Activated CD4-positive, CD25-positive, alpha-beta regulatory T cell treated with anti-CD3 and anti-CD28 coated beads, Interleukin-2, amount 50 U/mL, for 24 hours (primary cell): Measurements from ENCODE around the gene GLT1D1.
A peak's percentile ranks its signal among the peaks of the same experiment; 100 is the strongest.
"Not testable (repeated sequence)": the region's sequence is repeated elsewhere in the genome, so short reads cannot be mapped to it uniquely, and the experiment has no call there.

Source experiments
- ATAC-seq, 2 donors: fragments of 150-1000 bp; cut with Tn5 transposase; one replicate each; pipeline ENCODE4 v1.10.0; 2021; ENCODE audit warnings: mild to moderate bottlenecking in 1 of 2, moderate library complexity in 1 of 2

GLT1D1 gene

DNA sequence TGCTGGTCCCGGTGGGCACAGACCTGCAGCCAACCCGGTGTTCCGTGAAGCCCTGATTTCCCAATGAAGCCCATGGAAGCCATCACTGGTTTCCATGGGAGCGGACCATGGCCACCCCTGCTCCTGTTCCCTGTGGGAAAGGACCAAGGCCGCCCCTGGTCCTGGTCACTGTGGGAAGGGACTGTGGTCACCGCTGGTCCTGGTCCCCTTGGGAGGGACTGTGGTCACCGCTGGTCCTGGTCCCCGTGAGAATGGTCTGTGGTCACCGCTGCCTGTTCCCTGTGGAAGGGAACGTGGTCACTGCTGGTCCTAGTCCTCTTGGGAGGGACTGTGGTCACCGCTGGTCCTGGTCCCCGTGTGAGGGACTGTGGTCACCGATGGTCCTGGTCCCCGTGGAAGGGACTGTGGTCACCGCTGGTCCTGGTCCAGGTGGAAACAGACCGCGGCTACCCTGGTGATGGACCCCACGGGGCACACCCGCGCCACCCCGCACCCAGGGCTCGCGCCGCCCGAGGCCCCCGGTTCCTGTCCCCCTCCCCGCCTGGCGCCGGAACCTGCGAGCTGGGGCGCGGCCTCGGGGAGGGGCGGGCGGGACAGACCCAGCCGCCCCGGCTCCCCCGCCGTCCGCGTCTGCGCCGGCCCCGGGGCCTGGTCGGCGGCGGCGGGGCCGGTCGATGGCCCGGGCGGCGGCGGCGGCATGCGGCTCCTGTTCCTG lies at the start of gene GLT1D1:
GLT1D1 (plus strand) TSS at position 594 of the 715 bp plus-strand sequence; CDS start at position 698, 104 bp downstream.
- ATAC-seq, result no peak

GRCh38 chr12:128803788-128804187 lies 49.5 kb upstream of the GLT1D1 start:
- no peak for ATAC-seq

DNA sequence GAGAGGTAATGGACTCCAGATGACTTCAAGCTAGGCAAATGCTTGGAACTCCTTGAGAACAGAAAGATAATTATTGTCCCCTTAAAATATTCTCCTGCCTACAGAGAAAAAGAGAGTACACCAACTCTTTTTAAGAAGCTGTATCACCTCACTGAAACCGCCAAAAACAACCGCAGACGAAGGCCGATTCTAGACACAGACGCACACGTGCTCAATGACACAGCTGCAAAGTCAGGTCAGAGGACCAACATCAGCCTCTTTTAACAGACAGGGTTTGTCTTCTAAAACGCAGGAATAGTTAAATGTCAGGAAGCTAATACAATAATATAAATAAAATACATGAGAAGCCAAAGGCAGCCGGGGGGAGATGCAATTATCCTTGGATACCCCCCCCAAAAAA lies 48.5 kb upstream of the GLT1D1 start:
- ATAC-seq, result no peak

DNA sequence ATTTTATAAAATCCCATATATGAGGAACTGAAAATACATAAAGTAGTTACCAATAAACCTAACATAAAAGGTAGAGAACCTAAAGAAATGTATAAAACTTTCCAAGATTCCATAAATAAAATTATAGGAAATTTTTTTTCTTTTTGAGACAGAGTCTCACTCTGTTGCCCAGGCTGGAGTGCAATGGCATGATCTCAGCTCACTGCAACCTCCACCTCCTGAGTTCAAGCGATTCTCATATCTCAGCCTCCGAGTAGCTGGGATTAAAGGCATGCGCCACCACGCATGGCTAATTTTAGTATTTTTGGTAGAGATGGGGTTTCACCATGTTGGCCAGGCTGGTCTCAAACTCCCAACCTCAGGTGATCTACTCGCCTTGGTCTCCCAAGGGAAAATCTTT lies 47.9 kb upstream of the GLT1D1 start:
- ATAC-seq, result not testable (repeated sequence)

DNA sequence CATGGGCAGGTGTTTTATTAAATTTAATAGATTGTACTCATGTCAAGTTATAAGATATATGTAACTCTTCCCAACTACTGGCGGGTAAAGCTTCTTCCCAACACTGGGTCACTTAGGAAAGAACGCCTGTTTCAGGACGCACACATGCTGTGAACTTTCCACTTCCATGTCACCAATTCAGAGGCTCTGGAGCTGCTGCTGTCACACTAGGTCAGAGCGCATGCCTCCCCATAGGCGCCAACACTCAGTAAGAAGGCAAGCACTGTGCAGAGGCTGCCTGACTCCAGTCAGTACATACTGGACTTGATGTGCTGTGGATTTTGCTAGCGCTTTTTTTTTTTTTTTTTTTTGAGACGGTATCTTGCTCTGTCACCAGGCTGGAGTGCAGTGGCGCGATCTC lies 46.7 kb upstream of the GLT1D1 start:
- ATAC-seq, result no peak

GRCh38 chr12:128807161-128807724 lies 46.0 kb upstream of the GLT1D1 start:
- no peak for ATAC-seq

DNA sequence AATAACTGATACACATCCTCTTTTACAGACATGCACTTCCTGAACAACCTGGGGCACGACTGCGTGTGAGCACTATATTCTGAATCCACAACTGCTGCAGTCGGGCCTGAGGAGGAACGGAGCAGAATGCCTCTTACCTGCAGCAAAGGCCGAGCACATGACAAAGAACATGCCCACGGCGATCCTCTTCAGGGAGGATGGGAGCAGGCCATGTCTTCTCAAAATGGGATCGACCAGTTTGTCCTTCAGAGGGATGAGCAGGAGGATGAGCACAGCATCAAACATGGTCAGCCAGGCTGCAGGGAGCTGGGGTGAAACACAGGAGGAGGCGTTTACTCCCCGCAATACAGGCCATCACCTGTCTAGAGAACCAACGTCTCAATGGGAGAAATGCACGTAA lies 44.6 kb upstream of the GLT1D1 start:
- no peak for ATAC-seq

- ATAC-seq, result peak; percentile 40 to 62
Measured at GRCh38 chr12:128810182-128811127, 42.8 kb upstream of the GLT1D1 start.

DNA sequence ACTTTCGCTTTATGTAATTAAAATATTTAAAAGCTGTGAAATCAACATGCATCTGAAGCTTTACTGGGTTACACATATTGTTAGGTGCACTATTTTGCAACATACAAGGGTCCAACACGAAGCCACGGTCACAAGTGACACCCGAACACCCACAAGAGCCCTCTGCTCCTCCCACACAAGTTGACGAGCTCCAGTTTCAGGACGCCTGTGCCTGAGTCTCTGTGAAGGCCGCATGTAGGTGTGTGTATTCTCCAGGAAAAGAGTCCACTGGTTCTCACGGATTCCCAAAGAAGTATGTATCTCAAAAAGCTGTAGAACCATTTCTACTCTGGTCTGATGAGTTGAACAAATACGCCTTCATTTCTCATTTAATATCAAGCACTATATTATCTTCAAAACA lies 41.5 kb upstream of the GLT1D1 start:
- peak in 1 of 2 donors; percentile 10 for ATAC-seq

DNA sequence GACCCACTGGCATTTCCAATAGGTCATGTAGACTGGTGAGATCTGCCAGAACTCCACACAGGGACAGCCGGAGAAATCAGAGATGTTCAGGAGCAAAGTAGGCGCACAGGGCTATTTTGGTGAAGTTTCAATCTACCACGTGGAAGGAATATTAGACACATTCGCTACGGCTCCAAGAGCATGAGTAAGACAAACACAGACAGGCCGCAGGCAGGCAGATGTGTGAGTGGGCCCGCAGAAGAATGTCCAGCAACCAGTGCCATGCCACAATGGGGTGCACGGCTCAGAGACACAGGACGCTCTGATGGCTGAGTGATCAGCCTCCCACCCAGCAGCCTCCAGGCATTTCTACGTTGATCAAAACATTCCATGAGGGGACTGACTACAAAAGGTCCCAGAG lies 39.9 kb upstream of the GLT1D1 start:
- ATAC-seq, result no peak

GRCh38 chr12:128813883-128814282 lies 39.4 kb upstream of the GLT1D1 start:
- peak; percentile 39 to 46 for ATAC-seq

GRCh38 chr12:128814411-128815261 lies 38.6 kb upstream of the GLT1D1 start:
- no peak for ATAC-seq

DNA sequence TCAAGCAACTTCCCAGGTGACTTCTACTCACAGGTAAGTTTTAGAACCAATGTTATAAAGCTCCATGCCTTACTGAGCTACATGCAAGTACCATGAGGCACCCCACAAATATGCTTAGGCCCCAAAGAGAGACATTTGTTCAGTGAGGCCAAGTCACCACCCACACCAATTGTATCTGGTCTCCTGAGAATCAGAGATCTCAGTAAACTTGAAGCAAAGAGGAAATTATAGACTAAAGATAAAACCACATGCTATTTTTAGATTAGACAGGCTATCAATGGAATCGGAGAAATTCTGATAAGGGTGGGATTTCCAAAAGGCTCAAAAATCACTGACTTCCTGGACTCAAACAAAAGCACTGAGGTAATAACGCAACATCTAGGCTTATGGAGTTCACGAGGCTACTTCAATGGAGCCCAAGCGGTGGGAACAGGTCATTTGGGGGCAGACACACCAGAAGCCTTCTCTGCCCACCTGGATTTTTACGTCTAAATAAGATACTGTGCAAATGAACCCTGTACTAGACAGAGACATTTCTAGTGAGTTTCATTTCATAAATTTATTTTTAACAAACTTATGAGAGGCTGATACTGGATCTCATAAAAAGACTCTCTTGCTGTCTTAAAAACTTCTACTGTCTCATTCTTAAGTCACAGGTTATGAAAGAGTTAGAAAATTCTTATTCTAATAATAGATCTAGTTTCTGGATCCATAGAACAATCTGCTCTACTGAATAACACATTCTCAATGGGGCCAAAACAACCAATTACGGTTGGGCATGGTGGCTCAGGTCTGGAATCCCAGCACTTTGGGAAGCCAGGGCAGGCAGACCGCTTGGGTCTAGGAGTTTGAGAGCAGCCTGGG lies 37.3 kb upstream of the GLT1D1 start:
- ATAC-seq, result no peak

DNA sequence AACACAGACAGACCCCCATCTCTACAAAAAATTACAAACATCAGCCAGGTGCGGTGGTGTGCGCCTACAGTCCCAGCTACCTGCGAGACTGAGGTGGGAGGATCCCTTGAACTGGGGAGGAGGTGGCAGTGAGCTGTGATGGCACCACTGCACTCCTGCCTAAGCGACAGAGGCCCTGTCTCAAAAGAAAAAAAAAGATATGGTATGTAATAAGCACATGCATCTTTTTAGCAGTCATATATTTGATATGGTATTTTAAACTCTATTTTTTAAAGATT lies 36.7 kb upstream of the GLT1D1 start:
- no peak for ATAC-seq

- ATAC-seq, result peak in 1 of 2 donors; percentile 8
Measured at GRCh38 chr12:128817111-128818015, 35.9 kb upstream of the GLT1D1 start.

- ATAC-seq, result no peak
Measured at GRCh38 chr12:128818065-128819022, 34.9 kb upstream of the GLT1D1 start.

DNA sequence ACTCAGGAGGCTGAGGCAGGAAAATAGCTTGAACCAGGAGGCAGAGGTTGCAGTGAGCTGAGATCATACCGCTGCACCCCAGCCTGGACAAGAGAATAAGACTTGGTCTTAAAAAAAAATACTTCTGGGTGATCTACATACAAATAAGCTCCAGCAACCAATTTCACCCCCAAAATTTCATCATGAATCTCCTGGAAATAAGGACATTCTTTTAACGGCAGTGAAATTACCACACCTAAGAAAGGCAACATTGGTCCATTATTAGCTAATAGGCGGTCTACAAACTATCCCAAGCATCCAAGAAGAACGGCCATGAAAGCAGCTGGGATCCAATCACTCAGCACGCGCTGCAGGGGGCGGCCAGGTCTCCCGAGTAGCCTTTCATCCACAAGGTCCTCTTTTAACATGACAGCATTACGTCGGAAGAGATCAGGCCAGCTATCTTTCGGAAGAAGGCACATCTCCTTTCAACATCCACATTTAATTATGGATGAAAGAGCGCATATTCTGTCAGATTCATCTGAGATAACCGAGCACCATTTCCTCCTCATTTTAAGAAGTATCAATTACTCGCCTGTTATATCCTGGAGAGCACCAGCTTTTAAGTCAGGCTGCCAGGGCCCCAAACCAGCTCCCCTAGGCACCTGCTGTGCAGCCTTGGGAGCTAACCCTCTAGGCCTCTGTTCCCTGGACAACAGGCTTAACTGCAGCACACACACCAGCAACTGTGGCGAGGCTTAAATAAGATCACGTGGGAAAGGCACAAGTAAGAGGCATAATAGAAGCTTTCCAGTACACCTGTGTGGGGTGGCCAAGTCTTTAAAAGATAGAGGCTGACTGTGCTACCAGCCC lies 33.8 kb upstream of the GLT1D1 start:
- ATAC-seq, result no peak

- no peak for ATAC-seq
Measured at GRCh38 chr12:128820253-128820652, 33.0 kb upstream of the GLT1D1 start.
